GM19397 (cell line): ENCODE results near the gene TSNAXIP1.
"Not testable (repeated sequence)": the region's sequence is repeated elsewhere in the genome, so short reads cannot be mapped to it uniquely, and the experiment has no call there.

Experiments used
- ATAC-seq: cut with Tn5 transposase; IDR thresholded peaks from one replicate; pipeline ENCODE4 v1.9.1; 2021; ENCODE audit warnings: mild to moderate bottlenecking, moderate library complexity; ENCODE audit not compliant: unreplicated experiment

The TSNAXIP1 gene

GRCh38 chr16:67833030-67833414 lies 26.3 kb downstream of the TSNAXIP1 start:
- no peak for ATAC-seq

- peak; percentile 91 for ATAC-seq
Observed at GRCh38 chr16:67833415-67834241, 26.9 kb downstream of the TSNAXIP1 start.

- no peak for ATAC-seq
Observed at GRCh38 chr16:67834242-67834614, 27.5 kb downstream of the TSNAXIP1 start.

- ATAC-seq, result not testable (repeated sequence)
Observed at GRCh38 chr16:67837190-67837589, 30.5 kb downstream of the TSNAXIP1 start.

GRCh38 chr16:67837811-67838210 lies 31.1 kb downstream of the TSNAXIP1 start:
- no peak for ATAC-seq

GRCh38 chr16:67841198-67841815 lies 34.6 kb downstream of the TSNAXIP1 start:
- ATAC-seq, result no peak

- peak; percentile 44 for ATAC-seq
Observed at GRCh38 chr16:67841816-67842508, 35.3 kb downstream of the TSNAXIP1 start, which contains the start of gene THAP11. Gene THAP11, plus strand, starts transcription at chr16:67842320. Its CDS starts 235 bp downstream, at chr16:67842555.

- peak; percentile 9 for ATAC-seq
Observed at GRCh38 chr16:67842509-67843342, 36.0 kb downstream of the TSNAXIP1 start.

- no peak for ATAC-seq
Observed at GRCh38 chr16:67843343-67843765, 36.7 kb downstream of the TSNAXIP1 start.

GRCh38 chr16:67844497-67844896 lies 37.8 kb downstream of the TSNAXIP1 start:
- no peak for ATAC-seq

GRCh38 chr16:67845291-67846062 lies 38.8 kb downstream of the TSNAXIP1 start:
- ATAC-seq, result no peak

- no peak for ATAC-seq
Observed at GRCh38 chr16:67846063-67846319, 39.3 kb downstream of the TSNAXIP1 start.

GRCh38 chr16:67846320-67847063 lies 39.8 kb downstream of the TSNAXIP1 start, which contains the start of gene NUTF2:
Gene NUTF2, plus strand, starts transcription at chr16:67846933. Its CDS starts 18,198 bp downstream, at chr16:67865131.
- ATAC-seq, result peak; percentile 59

GRCh38 chr16:67847064-67847861 lies 40.6 kb downstream of the TSNAXIP1 start, which contains the start of gene CENPT:
Gene CENPT, minus strand, starts transcription at chr16:67847693. Its CDS starts 13,834 bp downstream, at chr16:67833859.
- peak; percentile 43 for ATAC-seq

- ATAC-seq, result no peak
Observed at GRCh38 chr16:67848118-67848517, 41.4 kb downstream of the TSNAXIP1 start.

GRCh38 chr16:67853670-67854069 lies 47.0 kb downstream of the TSNAXIP1 start:
- ATAC-seq, result no peak

- ATAC-seq, result no peak
Observed at GRCh38 chr16:67855789-67856188, 49.1 kb downstream of the TSNAXIP1 start.

GRCh38 chr16:67856927-67857546 lies 50.3 kb downstream of the TSNAXIP1 start:
- ATAC-seq, result no peak
